Measurements from ENCODE around the gene PDE7B.

The PDE7B gene

DNA sequence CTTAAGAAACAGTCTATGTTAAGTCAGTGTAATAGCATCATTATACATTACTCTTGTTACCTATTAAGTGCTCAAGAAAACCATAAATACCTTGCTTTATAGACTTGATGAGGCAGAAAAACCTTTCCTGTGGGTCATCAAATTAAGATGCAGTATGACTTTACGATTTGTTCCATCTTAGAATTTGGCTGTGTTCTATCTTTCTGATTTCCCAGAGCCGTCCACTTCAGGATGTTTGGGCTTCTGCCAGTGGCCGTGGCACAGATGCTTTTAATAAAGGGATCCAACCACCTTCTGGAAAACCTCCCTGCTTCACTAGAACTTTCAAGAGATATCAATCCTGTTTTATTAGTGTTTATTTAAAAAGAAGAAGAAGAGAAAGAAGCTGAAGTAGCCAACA lies 71.2 kb downstream of the PDE7B start:
- TF ChIP-seq ZFX (IDR thresholded peaks at IDR 0.05; ENCODE audit: borderline replicate concordance): no peak
- TF ChIP-seq, protein P1, sequence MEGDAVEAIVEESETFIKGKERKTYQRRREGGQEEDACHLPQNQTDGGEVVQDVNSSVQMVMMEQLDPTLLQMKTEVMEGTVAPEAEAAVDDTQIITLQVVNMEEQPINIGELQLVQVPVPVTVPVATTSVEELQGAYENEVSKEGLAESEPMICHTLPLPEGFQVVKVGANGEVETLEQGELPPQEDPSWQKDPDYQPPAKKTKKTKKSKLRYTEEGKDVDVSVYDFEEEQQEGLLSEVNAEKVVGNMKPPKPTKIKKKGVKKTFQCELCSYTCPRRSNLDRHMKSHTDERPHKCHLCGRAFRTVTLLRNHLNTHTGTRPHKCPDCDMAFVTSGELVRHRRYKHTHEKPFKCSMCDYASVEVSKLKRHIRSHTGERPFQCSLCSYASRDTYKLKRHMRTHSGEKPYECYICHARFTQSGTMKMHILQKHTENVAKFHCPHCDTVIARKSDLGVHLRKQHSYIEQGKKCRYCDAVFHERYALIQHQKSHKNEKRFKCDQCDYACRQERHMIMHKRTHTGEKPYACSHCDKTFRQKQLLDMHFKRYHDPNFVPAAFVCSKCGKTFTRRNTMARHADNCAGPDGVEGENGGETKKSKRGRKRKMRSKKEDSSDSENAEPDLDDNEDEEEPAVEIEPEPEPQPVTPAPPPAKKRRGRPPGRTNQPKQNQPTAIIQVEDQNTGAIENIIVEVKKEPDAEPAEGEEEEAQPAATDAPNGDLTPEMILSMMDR (IDR thresholded peaks at IDR 0.05): no peak
- H3K27ac ChIP-seq: no peak overlapping the region

DNA sequence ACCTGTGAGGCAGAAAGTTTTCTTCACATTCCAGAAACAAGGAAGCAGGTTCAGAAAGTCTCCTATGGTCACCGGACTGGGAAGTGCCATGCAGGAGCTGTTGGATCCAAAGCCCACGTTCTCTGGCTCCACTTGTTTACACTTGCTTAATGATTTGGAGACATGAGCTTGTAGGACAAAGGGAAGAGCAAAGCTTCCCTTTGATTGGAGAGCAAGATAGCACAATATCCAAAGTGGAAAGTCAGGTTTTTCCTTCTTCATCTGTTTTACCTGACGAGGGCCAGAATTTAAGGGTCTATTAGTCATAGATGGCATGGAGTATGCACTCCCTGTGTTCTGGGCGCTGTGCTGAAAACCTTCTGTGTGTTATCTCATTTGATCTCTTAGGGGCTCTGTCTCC lies 81.2 kb downstream of the PDE7B start:
- peak overlapping the region; percentile 51 for H3K27ac ChIP-seq

DNA sequence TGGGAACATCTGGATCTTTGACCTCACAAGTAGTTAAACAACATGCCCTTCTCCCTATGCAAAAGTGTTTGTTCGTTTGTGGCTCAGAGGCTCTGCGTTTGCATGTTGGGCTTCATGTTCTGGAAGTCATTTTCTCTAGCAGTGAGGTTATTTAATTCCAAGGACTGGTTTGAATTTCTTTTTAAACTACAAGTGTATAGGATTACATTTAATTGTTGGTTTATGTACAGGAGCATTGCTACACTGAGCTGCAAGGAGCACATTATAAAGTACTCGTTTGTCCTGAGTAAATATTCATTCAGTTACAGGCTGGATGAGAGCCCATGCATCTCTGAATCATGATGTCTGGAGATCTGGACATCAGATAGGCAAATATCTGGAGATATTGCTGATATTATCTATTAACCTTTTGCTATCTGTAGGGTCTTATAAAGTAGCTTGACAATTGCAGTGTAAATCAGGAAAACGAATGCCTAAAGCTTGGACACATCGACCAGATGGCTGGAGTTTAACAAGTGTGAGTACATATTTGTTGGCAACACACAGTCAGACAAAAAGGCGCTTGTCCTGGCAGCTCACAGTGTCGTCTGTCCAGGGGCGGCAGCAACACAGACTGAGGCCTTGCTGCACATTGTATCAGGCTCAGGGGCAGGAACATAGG lies 84.6 kb downstream of the PDE7B start:
- peak overlapping the region; percentile 80 for H3K27ac ChIP-seq
- no peak for TF ChIP-seq ZFX (IDR thresholded peaks at IDR 0.05; ENCODE audit: borderline replicate concordance)
- TF ChIP-seq, protein P1 (IDR thresholded peaks at IDR 0.05): no peak

More for the DNA sequence above, 81.2 kb downstream of the PDE7B start:
- TF ChIP-seq ZFX (IDR thresholded peaks at IDR 0.05; ENCODE audit: borderline replicate concordance): no peak
- TF ChIP-seq, protein P1 (IDR thresholded peaks at IDR 0.05): no peak

DNA sequence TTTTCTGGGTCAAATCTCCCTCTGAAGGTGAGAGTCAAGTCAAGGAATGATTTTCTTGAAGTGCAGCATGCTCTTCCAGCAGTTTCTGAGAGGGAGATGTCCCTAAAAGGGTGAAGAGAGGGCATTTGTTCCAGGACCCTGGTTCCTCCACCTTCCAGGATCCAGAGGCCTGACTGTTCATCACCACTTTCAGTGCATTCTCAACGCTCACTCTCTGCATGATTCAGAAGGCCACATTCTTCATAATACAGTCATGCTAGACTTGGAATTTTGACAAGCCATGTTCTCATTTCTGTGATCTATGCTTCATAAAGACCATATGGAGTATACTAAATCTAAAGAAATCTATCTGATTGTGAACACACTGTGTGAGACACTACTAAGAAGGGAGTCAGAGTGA lies 85.1 kb downstream of the PDE7B start:
- H3K27ac ChIP-seq: peak overlapping the region; percentile 80
- TF ChIP-seq ZFX (IDR thresholded peaks at IDR 0.05; ENCODE audit: borderline replicate concordance): no peak
- TF ChIP-seq, protein P1 (IDR thresholded peaks at IDR 0.05): no peak

DNA sequence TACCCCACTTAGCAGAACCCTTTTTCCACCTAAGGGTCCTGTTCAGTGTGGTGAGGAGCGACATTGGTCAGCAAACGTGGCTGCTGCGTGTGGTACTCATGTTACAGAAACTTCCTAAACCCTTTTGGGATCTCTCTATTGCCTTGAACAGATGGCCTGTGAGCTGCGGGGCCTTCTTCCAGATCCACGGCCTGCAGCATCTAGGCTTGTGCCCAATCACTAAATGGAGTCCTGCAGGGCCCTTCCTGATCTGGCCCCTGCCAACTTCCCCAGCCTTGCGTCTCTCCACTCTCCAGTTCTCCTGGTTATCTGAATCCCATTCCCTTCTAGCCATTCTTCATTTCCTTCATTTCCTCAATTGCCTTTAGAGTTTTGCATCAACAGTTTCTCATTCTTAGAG lies 85.6 kb downstream of the PDE7B start:
- H3K27ac ChIP-seq: peak overlapping the region; percentile 80
- TF ChIP-seq ZFX (IDR thresholded peaks at IDR 0.05; ENCODE audit: borderline replicate concordance): no peak
- TF ChIP-seq, protein P1 (IDR thresholded peaks at IDR 0.05): no peak

DNA sequence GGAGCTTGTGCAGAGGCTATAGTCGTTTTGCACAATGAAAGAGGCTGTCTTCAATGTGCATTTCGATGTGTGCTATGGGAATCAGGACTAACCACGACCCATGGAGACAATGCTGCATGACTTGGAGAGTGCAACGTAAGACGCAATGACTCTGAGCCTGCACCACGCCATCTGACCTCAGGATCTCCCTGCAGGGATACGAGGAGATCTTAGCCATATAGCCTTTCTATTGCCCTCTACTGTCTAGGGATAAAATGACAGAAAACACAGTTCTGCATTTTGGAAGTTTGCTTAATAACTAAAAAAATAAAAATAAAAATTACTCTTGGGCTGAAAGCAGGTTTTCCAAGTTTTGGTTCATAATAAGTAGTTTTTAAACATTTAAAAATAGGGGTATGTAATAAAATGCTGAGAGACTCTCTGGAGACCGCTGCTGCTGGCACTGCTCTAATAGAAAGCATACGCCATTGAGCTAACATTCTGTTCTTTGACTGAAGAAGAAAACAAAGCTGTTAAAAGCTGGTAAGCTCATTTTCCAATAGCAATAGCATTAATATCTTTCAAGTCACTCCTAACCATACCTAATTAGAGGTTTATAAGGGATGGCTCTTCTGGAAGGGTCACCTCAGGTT lies 87.2 kb downstream of the PDE7B start:
- TF ChIP-seq ZFX (IDR thresholded peaks at IDR 0.05; ENCODE audit: borderline replicate concordance): no peak
- TF ChIP-seq, protein P1 (IDR thresholded peaks at IDR 0.05): peak; percentile 69
- H3K27ac ChIP-seq: no peak overlapping the region

DNA sequence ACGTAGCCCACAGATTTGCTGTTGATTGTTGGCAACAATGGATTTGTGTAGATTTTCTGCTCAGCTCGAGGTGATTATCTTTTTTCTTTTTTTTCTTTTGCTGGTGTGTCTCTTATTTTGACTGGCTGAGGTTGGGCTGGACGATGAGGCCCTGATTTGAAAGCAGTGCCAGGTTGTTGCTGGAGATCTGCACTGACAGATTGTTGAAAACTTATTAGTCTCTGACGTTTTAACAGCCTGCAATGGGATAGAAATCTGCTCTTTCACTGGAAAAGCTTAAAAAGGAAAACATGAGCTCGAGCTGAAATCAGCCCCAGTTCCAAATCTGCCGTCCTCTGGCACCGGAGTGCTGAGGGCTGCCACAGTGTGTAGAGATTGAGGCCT lies 87.7 kb downstream of the PDE7B start:
- TF ChIP-seq, protein P1 (IDR thresholded peaks at IDR 0.05): no peak
- TF ChIP-seq ZFX (IDR thresholded peaks at IDR 0.05; ENCODE audit: borderline replicate concordance): no peak
- no peak overlapping the region for H3K27ac ChIP-seq

Measured in 22Rv1 (cell line).